Upper lobe of left lung (tissue), 6 donors: ENCODE measurements around the gene LMOD1. TPM values are rescaled to one million over a fixed set of nuclear protein-coding genes. Genes with fewer than 3 reads are reported as not detected.
A peak's percentile ranks its signal among the peaks of the same experiment; 100 is the strongest.

Experiments
- ATAC-seq, 2 donors: fragments of 200-7000 bp; cut with Tn5 transposase; one replicate each; pipeline ENCODE4 v1.9.1; 2022; ENCODE audit warnings: mild to moderate bottlenecking in 2 of 2, moderate library complexity in 2 of 2; ENCODE audit not compliant: low FRiP score in 2 of 2
- DNase-seq, 2 donors: peaks; one replicate each; pipeline ENCODE4 v3.0.0-alpha.2; 2019 to 2020
- H3K27ac ChIP-seq, 4 donors: fragments of 200-600 bp; sonication (generic); one replicate each; pipeline ENCODE4 v1.5.1; 2016 to 2019
- H3K27me3 ChIP-seq, 4 donors: fragments of 200-600 bp; sonication (generic); one replicate each; pipeline ENCODE4 v1.5.1; 2017 to 2019
- H3K36me3 ChIP-seq, 4 donors: fragments of 200-600 bp; sonication (generic); one replicate each; pipeline ENCODE4 v1.5.1; 2016 to 2019
- H3K4me1 ChIP-seq, 4 donors: fragments of 200-600 bp; sonication (generic); one replicate each; pipeline ENCODE4 v1.5.1; 2018 to 2019
- H3K4me3 ChIP-seq, 4 donors: fragments of 200-600 bp; sonication (generic); one replicate each; pipeline ENCODE4 v1.5.1; 2017 to 2019; ENCODE audit warnings: mild to moderate bottlenecking in 2 of 4, moderate library complexity in 1 of 4
- H3K9me3 ChIP-seq, 4 donors: fragments of 200-600 bp; sonication (generic); one replicate each; pipeline ENCODE4 v1.5.1; 2018 to 2019
- CTCF ChIP-seq, 6 experiments: fragments of 450-650 bp in 4 of 6; fragments of 200-600 bp in 2 of 6; sonication (generic) in 2 of 6; IDR thresholded peaks; one replicate each; pipeline ENCODE4 v1.5.1; 2016 to 2019; ENCODE audit warnings: antibody characterized with exemption in 6 of 6
- EP300 ChIP-seq, 4 donors: sonication (generic); formaldehyde crosslinking; IDR thresholded peaks; one replicate each; pipeline ENCODE4 v1.5.1; 2017; ENCODE audit warnings: antibody characterized with exemption in 4 of 4, control low read depth in 2 of 4
- POLR2A ChIP-seq, 4 donors: fragments of 450-650 bp; IDR thresholded peaks; one replicate each; pipeline ENCODE4 v1.5.1; 2016 to 2017; ENCODE audit warnings: antibody characterized with exemption in 4 of 4, mild to moderate bottlenecking in 2 of 4
- POLR2AphosphoS5 ChIP-seq, 2 donors: sonication (generic); formaldehyde crosslinking; IDR thresholded peaks; one replicate each; pipeline ENCODE4 v1.5.1; 2017; ENCODE audit warnings: antibody characterized with exemption in 2 of 2
- whole genome bisulfite sequencing, 2 donors: methylation state at CpG; one replicate each; pipeline ENCODE4 v1.1.5; 2017 to 2018; 5-methylcytosine and 5-hydroxymethylcytosine counted together
- total RNA-seq, 6 donors: library from RNA; depleted of rRNA in 4 of 6; stranded (reverse); fragments of >200 nt in 4 of 6; gene quantifications; one replicate each; pipeline versions ENCODE4 v1.1.0 to v1.2.1, GENCODE V29; 2016 to 2021
- donor health status: DM: no; HTN: no; CAD: no; lungs with moderate emphysema.
- donor health status: DM: no; HTN: yes; CAD: no; lungs with severe emphysema.

Gene LMOD1
- total RNA-seq, 6 donors from 2014 or later: 16.6 to 28.1 (median 22.9) TPM

- WGBS, 2 donors: 90 to 94% methylated on average over 3 of the region's 3 CpGs
- H3K9me3 ChIP-seq: no peaks in the 10 kb centered on the region
- TF ChIP-seq EP300 (IDR thresholded peaks at IDR 0.05) (no peak), POLR2AphosphoS5 (IDR thresholded peaks at IDR 0.05) (no peak)
- H3K4me1 ChIP-seq: peaks cover 3 to 13% (median 7%) of the 10 kb centered on the region in 4 donors
- H3K36me3 ChIP-seq: no peaks in the 10 kb centered on the region
- H3K27ac ChIP-seq: no peak overlapping the region
- no peak overlapping the region for H3K4me3 ChIP-seq
- ATAC-seq (no peak), DNase-seq (no peak)
- H3K27me3 ChIP-seq: no peaks in the 10 kb centered on the region
These were observed 24.3 kb downstream of the LMOD1 start for GRCh38 chr1:201921952-201922558.

GRCh38 chr1:201918343-201918742 lies 28.0 kb downstream of the LMOD1 start:
- no peaks in the 10 kb centered on the region for H3K27me3 ChIP-seq
- no peak for TF ChIP-seq POLR2A (IDR thresholded peaks at IDR 0.05)
- WGBS, 2 donors: 79 to 80% methylated on average over 5 of the region's 5 CpGs
- no peak for ATAC-seq
- H3K27ac ChIP-seq: peak overlapping the region; percentile 13 to 72 (median 43)
- peaks cover 9 to 24% (median 13%) of the 10 kb centered on the region in 4 donors for H3K4me1 ChIP-seq
- H3K4me3 ChIP-seq: no peak overlapping the region
- H3K9me3 ChIP-seq: no peaks in the 10 kb centered on the region
- no peaks in the 10 kb centered on the region for H3K36me3 ChIP-seq
- DNase-seq: no peak

GRCh38 chr1:201917362-201918033 lies 28.9 kb downstream of the LMOD1 start:
- Histone ChIP-seq H3K4me3 (no peak overlapping the region), H3K9me3 (no peaks in the 10 kb centered on the region), H3K27ac (peak overlapping the region; percentile 13 to 72 (median 52)), H3K27me3 (no peaks in the 10 kb centered on the region), H3K36me3 (no peaks in the 10 kb centered on the region), H3K4me1 (peaks cover 9 to 24% (median 13%) of the 10 kb centered on the region in 4 donors)
- ATAC-seq (peak; percentile 35 to 72), DNase-seq (peak in 1 of 2 donors; percentile 29)
- TF ChIP-seq EP300 (IDR thresholded peaks at IDR 0.05) (peak in 1 of 4 donors; percentile 16), CTCF (IDR thresholded peaks at IDR 0.05) (no peak), POLR2AphosphoS5 (IDR thresholded peaks at IDR 0.05) (peak in 1 of 2 donors; percentile 23), POLR2A (IDR thresholded peaks at IDR 0.05) (no peak)
- WGBS, 2 donors: 75 to 81% methylated on average over 7 of the region's 7 CpGs

- WGBS, 2 donors: 37 to 45% methylated on average over 10 to 11 of the region's 11 CpGs
- H3K36me3 ChIP-seq: no peaks in the 10 kb centered on the region
- peak overlapping the region; percentile 13 to 72 (median 52) for H3K27ac ChIP-seq
- TF ChIP-seq POLR2A (IDR thresholded peaks at IDR 0.05) (no peak), EP300 (IDR thresholded peaks at IDR 0.05) (no peak), CTCF (IDR thresholded peaks at IDR 0.05) (no peak), POLR2AphosphoS5 (IDR thresholded peaks at IDR 0.05) (peak; percentile 67 to 71)
- H3K9me3 ChIP-seq: no peaks in the 10 kb centered on the region
- peaks cover 9 to 24% (median 13%) of the 10 kb centered on the region in 4 donors for H3K4me1 ChIP-seq
- no peaks in the 10 kb centered on the region for H3K27me3 ChIP-seq
- DNase-seq: peak in 1 of 2 donors; percentile 51
- H3K4me3 ChIP-seq: no peak overlapping the region
- peak in 1 of 2 donors; percentile 62 for ATAC-seq
These were observed 29.6 kb downstream of the LMOD1 start for GRCh38 chr1:201916649-201917249.

GRCh38 chr1:201914456-201915235 lies 31.7 kb downstream of the LMOD1 start:
- 85% methylated on average over 13 of the region's 14 CpGs for WGBS, 2 donors
- no peaks in the 10 kb centered on the region for H3K36me3 ChIP-seq
- TF ChIP-seq POLR2AphosphoS5 (IDR thresholded peaks at IDR 0.05): no peak
- TF ChIP-seq CTCF (IDR thresholded peaks at IDR 0.05): no peak
- TF ChIP-seq POLR2A (IDR thresholded peaks at IDR 0.05): no peak
- no peak for TF ChIP-seq EP300 (IDR thresholded peaks at IDR 0.05)
- no peaks in the 10 kb centered on the region for H3K27me3 ChIP-seq
- DNase-seq: no peak
- no peaks in the 10 kb centered on the region for H3K9me3 ChIP-seq
- peaks cover 9 to 24% (median 13%) of the 10 kb centered on the region in 4 donors for H3K4me1 ChIP-seq
- peak overlapping the region in 2 of 4 donors; percentile 21 to 27 for H3K27ac ChIP-seq
- ATAC-seq: no peak
- no peak overlapping the region for H3K4me3 ChIP-seq
